GM21515 (cell line): ENCODE data around the gene KRABD2.
"Not testable (repeated sequence)": the region's sequence is repeated elsewhere in the genome, so short reads cannot be mapped to it uniquely, and the experiment has no call there.

Experiments used
- ATAC-seq: cut with Tn5 transposase; IDR thresholded peaks from one replicate; pipeline ENCODE4 v1.9.1; 2021; ENCODE audit not compliant: unreplicated experiment

KRABD2 gene

GRCh38 chr17:8362651-8363332, 13.7 kb downstream of the KRABD2 start:
- no peak for ATAC-seq

- ATAC-seq, result no peak
Observed at GRCh38 chr17:8360751-8361150, 15.8 kb downstream of the KRABD2 start.

- ATAC-seq, result no peak
Observed at GRCh38 chr17:8360260-8360659, 16.2 kb downstream of the KRABD2 start.

- no peak for ATAC-seq
Observed at GRCh38 chr17:8359769-8360168, 16.7 kb downstream of the KRABD2 start.

- ATAC-seq, result no peak
Observed at GRCh38 chr17:8357910-8358309, 18.6 kb downstream of the KRABD2 start.

GRCh38 chr17:8354236-8354635, 22.3 kb downstream of the KRABD2 start:
- no peak for ATAC-seq

- no peak for ATAC-seq
Observed at GRCh38 chr17:8353736-8354135, 22.8 kb downstream of the KRABD2 start.

- no peak for ATAC-seq
Observed at GRCh38 chr17:8350339-8350738, 26.2 kb downstream of the KRABD2 start.

- not testable (repeated sequence) for ATAC-seq
Observed at GRCh38 chr17:8347001-8347400, 29.5 kb downstream of the KRABD2 start.

- ATAC-seq, result no peak
Observed at GRCh38 chr17:8345951-8346665, 30.4 kb downstream of the KRABD2 start.

- no peak for ATAC-seq
Observed at GRCh38 chr17:8345052-8345690, 31.3 kb downstream of the KRABD2 start.

- no peak for ATAC-seq
Observed at GRCh38 chr17:8341456-8341855, 35.0 kb downstream of the KRABD2 start.

GRCh38 chr17:8339540-8339939, 37.0 kb downstream of the KRABD2 start, which contains the start of gene ODF4:
Gene ODF4, plus strand, starts transcription at chr17:8339840. Its CDS starts 212 bp downstream, at chr17:8340052.
- ATAC-seq, result no peak

GRCh38 chr17:8338753-8339140, 37.8 kb downstream of the KRABD2 start:
- no peak for ATAC-seq

- ATAC-seq, result no peak
Observed at GRCh38 chr17:8337802-8338752, 38.4 kb downstream of the KRABD2 start.

GRCh38 chr17:8333281-8333680, 43.2 kb downstream of the KRABD2 start:
- no peak for ATAC-seq

GRCh38 chr17:8332688-8333087, 43.8 kb downstream of the KRABD2 start:
- no peak for ATAC-seq

GRCh38 chr17:8332128-8332527, 44.4 kb downstream of the KRABD2 start:
- ATAC-seq, result no peak

- ATAC-seq, result no peak
Observed at GRCh38 chr17:8327303-8327649, 49.2 kb downstream of the KRABD2 start.
